GM13976 (cell line): ENCODE results near the gene AMBRA1.
"Not testable (repeated sequence)": the region's sequence is repeated elsewhere in the genome, so short reads cannot be mapped to it uniquely, and the experiment has no call there.

ENCODE experiments used
- DNase-seq: peaks from one replicate; pipeline ENCODE4 v3.0.0; 2012; ENCODE audit warnings: low spot score
- in situ Hi-C: fragments of 300-500 bp; cut with MboI; formaldehyde crosslinking; loops from one replicate; pipeline ENCODE4 v1.12.0; 2022; ENCODE audit warnings: low sequenced_read_pairs, mixed read lengths, inconsistent platforms; ENCODE audit not compliant: unreplicated experiment
- TF ChIP-seq, protein P1 (sequence below): IDR thresholded peaks from 2 replicates; pipeline ENCODE4 v1.5.1; 2012; ENCODE audit warnings: borderline replicate concordance, mild to moderate bottlenecking; ENCODE audit not compliant: insufficient read depth; ENCODE audit errors: extremely low read depth, missing control alignments, control extremely low read depth

Gene AMBRA1

DNA sequence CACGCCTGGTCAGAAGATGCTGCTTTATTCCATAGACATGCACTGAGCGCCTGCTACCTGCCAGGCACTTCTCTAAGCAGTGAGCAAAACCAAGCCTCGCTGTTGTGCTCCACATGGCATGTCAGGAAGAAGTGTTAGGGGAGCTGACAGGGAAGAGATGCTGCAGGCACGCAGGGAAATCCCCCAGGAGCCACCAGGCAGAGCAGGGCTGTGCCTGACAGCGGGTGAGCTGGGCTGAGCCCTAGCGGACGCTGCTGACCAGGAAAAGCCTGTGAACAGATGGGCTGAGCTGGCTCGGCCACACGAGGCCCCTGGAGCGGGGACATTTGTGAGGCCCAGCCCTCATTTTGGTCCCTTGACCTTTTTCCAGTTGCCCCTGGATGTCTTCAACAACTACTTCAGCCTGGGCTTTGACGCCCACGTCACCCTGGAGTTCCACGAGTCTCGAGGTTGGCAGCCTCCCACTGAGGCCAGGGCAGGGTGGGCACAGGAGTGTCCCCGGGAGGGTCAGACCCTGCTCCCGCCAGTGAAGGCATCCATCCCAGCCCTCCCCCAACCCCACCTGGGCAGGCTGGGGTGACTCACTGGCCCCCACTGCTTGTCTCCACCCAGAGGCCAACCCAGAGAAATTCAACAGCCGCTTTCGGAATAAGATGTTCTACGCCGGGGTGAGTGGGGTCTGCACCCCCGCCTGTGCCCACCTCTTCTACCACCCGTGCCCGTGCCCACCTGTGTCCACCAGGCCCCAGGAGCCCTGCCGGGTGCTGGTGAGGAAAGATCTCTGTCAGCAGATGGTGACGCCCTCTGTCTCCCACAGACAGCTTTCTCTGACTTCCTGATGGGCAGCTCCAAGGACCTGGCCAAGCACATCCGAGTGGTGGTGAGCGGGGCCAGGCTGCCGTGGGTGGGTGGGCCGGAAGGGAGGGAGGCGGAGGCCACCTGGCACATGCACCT, 219.8 kb downstream of the AMBRA1 start:
- TF ChIP-seq, protein P1, sequence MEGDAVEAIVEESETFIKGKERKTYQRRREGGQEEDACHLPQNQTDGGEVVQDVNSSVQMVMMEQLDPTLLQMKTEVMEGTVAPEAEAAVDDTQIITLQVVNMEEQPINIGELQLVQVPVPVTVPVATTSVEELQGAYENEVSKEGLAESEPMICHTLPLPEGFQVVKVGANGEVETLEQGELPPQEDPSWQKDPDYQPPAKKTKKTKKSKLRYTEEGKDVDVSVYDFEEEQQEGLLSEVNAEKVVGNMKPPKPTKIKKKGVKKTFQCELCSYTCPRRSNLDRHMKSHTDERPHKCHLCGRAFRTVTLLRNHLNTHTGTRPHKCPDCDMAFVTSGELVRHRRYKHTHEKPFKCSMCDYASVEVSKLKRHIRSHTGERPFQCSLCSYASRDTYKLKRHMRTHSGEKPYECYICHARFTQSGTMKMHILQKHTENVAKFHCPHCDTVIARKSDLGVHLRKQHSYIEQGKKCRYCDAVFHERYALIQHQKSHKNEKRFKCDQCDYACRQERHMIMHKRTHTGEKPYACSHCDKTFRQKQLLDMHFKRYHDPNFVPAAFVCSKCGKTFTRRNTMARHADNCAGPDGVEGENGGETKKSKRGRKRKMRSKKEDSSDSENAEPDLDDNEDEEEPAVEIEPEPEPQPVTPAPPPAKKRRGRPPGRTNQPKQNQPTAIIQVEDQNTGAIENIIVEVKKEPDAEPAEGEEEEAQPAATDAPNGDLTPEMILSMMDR: no peak
- no peak for DNase-seq
- in situ Hi-C loops: no loop called here

DNA sequence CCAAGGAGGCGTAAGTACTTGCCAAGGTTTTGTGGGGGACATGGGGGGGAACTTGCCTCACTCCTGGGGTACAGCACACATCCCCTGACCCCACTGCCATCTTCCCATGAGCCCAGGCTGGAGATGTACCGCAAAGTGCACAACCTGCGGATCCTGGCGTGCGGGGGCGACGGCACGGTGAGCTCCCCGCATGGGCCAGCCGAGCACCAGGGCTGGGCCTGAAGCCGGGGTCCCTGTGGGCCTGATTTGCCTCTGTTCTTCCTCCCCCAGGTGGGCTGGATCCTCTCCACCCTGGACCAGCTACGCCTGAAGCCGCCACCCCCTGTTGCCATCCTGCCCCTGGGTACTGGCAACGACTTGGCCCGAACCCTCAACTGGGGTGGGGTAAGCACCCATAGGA, 221.3 kb downstream of the AMBRA1 start:
- in situ Hi-C loops, DNase-seq: not testable (repeated sequence)

GRCh38 chr11:46372086-46372485, 221.7 kb downstream of the AMBRA1 start:
- in situ Hi-C loops: no loop called here
- DNase-seq: no peak
- TF ChIP-seq, protein P1: no peak

GRCh38 chr11:46371262-46371661, 222.6 kb downstream of the AMBRA1 start:
- in situ Hi-C loops, DNase-seq: not testable (repeated sequence)

GRCh38 chr11:46370253-46370652, 223.6 kb downstream of the AMBRA1 start:
- in situ Hi-C loops: no loop called here
- TF ChIP-seq, protein P1: no peak
- no peak for DNase-seq

GRCh38 chr11:46369458-46370152, 224.2 kb downstream of the AMBRA1 start:
- peak; percentile 84 for DNase-seq
- TF ChIP-seq, protein P1: peak; percentile 81
- in situ Hi-C loops: no loop called here

GRCh38 chr11:46367916-46368267, 225.9 kb downstream of the AMBRA1 start:
- no peak for DNase-seq
- TF ChIP-seq, protein P1: no peak
- in situ Hi-C loops: no loop called here
